Activated CD8-positive, alpha-beta memory T cell treated with anti-CD3 and anti-CD28 coated beads for 4 hours (primary cell): Measurements from ENCODE around the gene OR56A5.
"Not testable (repeated sequence)": the region's sequence is repeated elsewhere in the genome, so short reads cannot be mapped to it uniquely, and the experiment has no call there.

Source experiments
- DNase-seq, 2 donors: peaks; one replicate each; pipeline ENCODE4 v3.0.0-alpha.2; 2020; ENCODE audit warnings: low read depth in 2 of 2

The OR56A5 gene

GRCh38 chr11:5968394-5968793 is at the start of gene OR56A5:
OR56A5 (minus strand) TSS chr11:5968494; CDS start chr11:5968494, 0 bp downstream.
- DNase-seq = no peak

GRCh38 chr11:6013042-6013441 is 44.7 kb upstream of the OR56A5 start:
- no peak for DNase-seq

GRCh38 chr11:6012035-6012668 is 43.9 kb upstream of the OR56A5 start:
- no peak for DNase-seq

- DNase-seq = no peak
Measured at GRCh38 chr11:6006846-6007245, 38.6 kb upstream of the OR56A5 start, which contains the start of gene OR56A4. OR56A4 (minus strand) TSS chr11:6006946; CDS start chr11:6002992, 3,954 bp downstream.

GRCh38 chr11:6006395-6006794 is 38.1 kb upstream of the OR56A5 start:
- no peak for DNase-seq

GRCh38 chr11:6002202-6002699 is 34.0 kb upstream of the OR56A5 start:
- no peak for DNase-seq

- DNase-seq = no peak
Measured at GRCh38 chr11:5994791-5995190, 26.5 kb upstream of the OR56A5 start.

GRCh38 chr11:5992604-5993251 is 24.4 kb upstream of the OR56A5 start:
- DNase-seq = no peak

GRCh38 chr11:5992150-5992549 is 23.9 kb upstream of the OR56A5 start:
- no peak for DNase-seq

- DNase-seq = no peak
Measured at GRCh38 chr11:5989203-5989602, 20.9 kb upstream of the OR56A5 start.

GRCh38 chr11:5986885-5987284 is 18.6 kb upstream of the OR56A5 start, which contains the start of gene OR52L1:
OR52L1 (minus strand) TSS chr11:5986985; CDS start chr11:5986930, 55 bp downstream.
- DNase-seq = no peak

GRCh38 chr11:5983443-5983842 is 15.1 kb upstream of the OR56A5 start:
- no peak for DNase-seq

GRCh38 chr11:5973530-5973929 is 5.2 kb upstream of the OR56A5 start:
- DNase-seq = no peak

- no peak for DNase-seq
Measured at GRCh38 chr11:5967708-5968107, 586 bp downstream of the OR56A5 start.

- no peak for DNase-seq
Measured at GRCh38 chr11:5966958-5967357, 1.3 kb downstream of the OR56A5 start.

- DNase-seq = not testable (repeated sequence)
Measured at GRCh38 chr11:5960704-5961320, 7.5 kb downstream of the OR56A5 start.

- no peak for DNase-seq
Measured at GRCh38 chr11:5955586-5955985, 12.7 kb downstream of the OR56A5 start.

- DNase-seq = no peak
Measured at GRCh38 chr11:5941951-5942350, 26.3 kb downstream of the OR56A5 start, which contains the start of gene OR56A3. OR56A3 (plus strand) TSS chr11:5942251; CDS start chr11:5947347, 5,096 bp downstream.

GRCh38 chr11:5940748-5941147 is 27.5 kb downstream of the OR56A5 start:
- no peak for DNase-seq

GRCh38 chr11:5938603-5938965 is 29.7 kb downstream of the OR56A5 start:
- DNase-seq = no peak

- no peak for DNase-seq
Measured at GRCh38 chr11:5937868-5938602, 30.3 kb downstream of the OR56A5 start.

- DNase-seq = no peak
Measured at GRCh38 chr11:5933116-5933515, 35.2 kb downstream of the OR56A5 start.
